C4-2B (cell line): ENCODE measurements around the gene KCNIP4.

Experiments
- CTCF ChIP-seq: fragments of 450-650 bp; conservative IDR thresholded peaks from 2 replicates; pipeline ENCODE4 v1.5.1; 2017; ENCODE audit warnings: mild to moderate bottlenecking
- ZFX ChIP-seq: fragments of 450-650 bp; IDR thresholded peaks from 2 replicates; pipeline ENCODE4 v1.6.1; 2017

GRCh38 chr4:21775703-21776102 is 172.9 kb downstream of the KCNIP4 start:
- no peak for TF ChIP-seq CTCF
- no peak for TF ChIP-seq ZFX
